HEK293 (cell line): ENCODE results near the gene INTS6.
A peak's percentile ranks its signal among the peaks of the same experiment; 100 is the strongest.

ENCODE experiments used
- CTCF ChIA-PET: fragments of 350-600 bp; formaldehyde crosslinking; extraction: SDS; loops from one replicate; lab custom pipeline; 2021; ENCODE audit warnings: antibody characterized with exemption; lab: Yijun Ruan, JAX
- POLR2A ChIA-PET: fragments of 300-600 bp; formaldehyde crosslinking; extraction: SDS; loops from one replicate; lab custom pipeline; 2020; ENCODE audit warnings: antibody characterized with exemption, inconsistent platforms; lab: Yijun Ruan, JAX
- H3K27ac ChIP-seq: fragments of 200-500 bp; sonication (Bioruptor generic); 2 replicates; pipeline ENCODE4 v1.5.1; 2014; ENCODE audit warnings: low read depth, low read length, control low read depth, inconsistent platforms; ENCODE audit errors: extremely low read depth
- H3K36me3 ChIP-seq, 2 experiments: fragments of 200-500 bp in 1 of 2; sonication (Bioruptor generic) in 1 of 2; 1 replicate in 1 of 2; 2 replicates in 1 of 2; pipeline ENCODE4 v1.5.1; 2014 to 2017; ENCODE audit warnings: inconsistent platforms in 2 of 2, low read length in 2 of 2; ENCODE audit not compliant: control insufficient read depth in 2 of 2, insufficient read depth in 1 of 2
- H3K4me1 ChIP-seq: fragments of 200-500 bp; sonication (Bioruptor generic); 2 replicates; pipeline ENCODE4 v1.5.1; 2014; ENCODE audit warnings: mild to moderate bottlenecking, low read length, inconsistent platforms; ENCODE audit not compliant: control insufficient read depth, insufficient read depth
- H3K4me3 ChIP-seq: 2 replicates; pipeline ENCODE4 v1.5.1; 2011; ENCODE audit warnings: low read depth, mild to moderate bottlenecking, control low read depth, low read length, moderate library complexity
- H3K9me3 ChIP-seq: fragments of 200-500 bp; sonication (Bioruptor generic); 2 replicates; pipeline ENCODE4 v1.5.1; 2014; ENCODE audit warnings: low read depth, low read length, inconsistent platforms; ENCODE audit not compliant: control insufficient read depth, insufficient read depth
- FEZF1 ChIP-seq: fragments of 450-650 bp; formaldehyde crosslinking; IDR thresholded peaks from 2 replicates; pipeline ENCODE4 v1.5.1; 2016; ENCODE audit warnings: missing biosample characterization, missing genetic modification characterization
- GLI4 ChIP-seq: fragments of 450-650 bp; formaldehyde crosslinking; IDR thresholded peaks from 2 replicates; pipeline ENCODE4 v1.5.1; 2016; ENCODE audit warnings: missing biosample characterization, missing genetic modification characterization
- GLIS1 ChIP-seq: fragments of 450-650 bp; formaldehyde crosslinking; IDR thresholded peaks from 2 replicates; pipeline ENCODE4 v1.5.1; 2016; ENCODE audit warnings: missing biosample characterization, missing genetic modification characterization
- HOXA7 ChIP-seq: sonication (generic); formaldehyde crosslinking; IDR thresholded peaks from 2 replicates; pipeline ENCODE4 v1.8.1; 2022; ENCODE audit warnings: missing genetic modification reagents, borderline replicate concordance
- KLF7 ChIP-seq: fragments of 450-650 bp; formaldehyde crosslinking; IDR thresholded peaks from 2 replicates; pipeline ENCODE4 v1.5.1; 2016; ENCODE audit warnings: missing biosample characterization, missing genetic modification characterization, borderline replicate concordance
- PRDM2 ChIP-seq: fragments of 450-650 bp; formaldehyde crosslinking; IDR thresholded peaks from 2 replicates; pipeline ENCODE4 v1.5.1; 2016; ENCODE audit warnings: missing biosample characterization, missing genetic modification characterization, borderline replicate concordance
- SCRT2 ChIP-seq: fragments of 450-650 bp; formaldehyde crosslinking; IDR thresholded peaks from 2 replicates; pipeline ENCODE4 v1.5.1; 2016; ENCODE audit warnings: missing biosample characterization, missing genetic modification characterization
- TCF7L2 ChIP-seq: IDR thresholded peaks from 2 replicates; pipeline ENCODE4 v1.6.1; 2011; ENCODE audit warnings: low read depth, mild to moderate bottlenecking, inconsistent platforms, low read length, moderate library complexity, borderline replicate concordance
- ZBTB21 ChIP-seq: fragments of 450-650 bp; formaldehyde crosslinking; IDR thresholded peaks from 2 replicates; pipeline ENCODE4 v1.5.1; 2017; ENCODE audit warnings: missing biosample characterization, missing genetic modification characterization
- ZBTB7A ChIP-seq: fragments of 450-650 bp; formaldehyde crosslinking; IDR thresholded peaks from 2 replicates; pipeline ENCODE4 v1.5.1; 2016; ENCODE audit warnings: low read depth, missing biosample characterization, missing genetic modification characterization
- ZBTB8A ChIP-seq: fragments of 450-650 bp; formaldehyde crosslinking; IDR thresholded peaks from 2 replicates; pipeline ENCODE4 v1.5.1; 2016; ENCODE audit warnings: missing biosample characterization, missing genetic modification characterization
- ZNF274 ChIP-seq, 2 experiments: fragments of 200-500 bp in 1 of 2; fragments of 450-650 bp in 1 of 2; sonication (Bioruptor generic) in 1 of 2; formaldehyde crosslinking in 1 of 2; IDR thresholded peaks; 2 replicates each; pipeline versions ENCODE4 v1.5.1 to v1.6.1; 2014 to 2016; ENCODE audit warnings: borderline replicate concordance in 1 of 2, inconsistent platforms in 1 of 2, low read length in 1 of 2, missing biosample characterization in 1 of 2, missing genetic modification characterization in 1 of 2
- ZNF510 ChIP-seq: fragments of 450-650 bp; formaldehyde crosslinking; IDR thresholded peaks from 2 replicates; pipeline ENCODE4 v1.5.1; 2018; ENCODE audit warnings: mild to moderate bottlenecking, missing genetic modification characterization, missing biosample characterization; ENCODE audit not compliant: insufficient replicate concordance
- ZNF529 ChIP-seq: fragments of 450-650 bp; formaldehyde crosslinking; IDR thresholded peaks from 2 replicates; pipeline ENCODE4 v1.5.1; 2017; ENCODE audit warnings: missing genetic modification characterization, missing biosample characterization; ENCODE audit not compliant: insufficient replicate concordance
- ZNF530 ChIP-seq: fragments of 450-650 bp; formaldehyde crosslinking; IDR thresholded peaks from 2 replicates; pipeline ENCODE4 v1.5.1; 2016; ENCODE audit warnings: low read depth, missing biosample characterization, missing genetic modification characterization
- ZNF555 ChIP-seq: fragments of 450-650 bp; formaldehyde crosslinking; conservative IDR thresholded peaks from 2 replicates; pipeline ENCODE4 v1.5.1; 2017; ENCODE audit warnings: missing biosample characterization, mild to moderate bottlenecking, missing genetic modification characterization, inconsistent platforms
- ZNF600 ChIP-seq: fragments of 450-650 bp; formaldehyde crosslinking; IDR thresholded peaks from 2 replicates; pipeline ENCODE4 v1.5.1; 2016; ENCODE audit warnings: missing biosample characterization, missing genetic modification characterization
- ZNF658 ChIP-seq: fragments of 450-650 bp; formaldehyde crosslinking; IDR thresholded peaks from 2 replicates; pipeline ENCODE4; 2016; ENCODE audit warnings: missing biosample characterization, missing genetic modification characterization
- ZSCAN5A ChIP-seq: fragments of 450-650 bp; formaldehyde crosslinking; IDR thresholded peaks from 2 replicates; pipeline ENCODE4 v1.5.1; 2016; ENCODE audit warnings: missing biosample characterization, missing genetic modification characterization
- ZXDB ChIP-seq: fragments of 450-650 bp; formaldehyde crosslinking; IDR thresholded peaks from 2 replicates; pipeline ENCODE4 v1.5.1; 2016; ENCODE audit warnings: missing biosample characterization, missing genetic modification characterization
- TF ChIP-seq, protein P1 (sequence below): fragments of 450-650 bp; formaldehyde crosslinking; IDR thresholded peaks from 2 replicates; pipeline ENCODE4 v1.5.1; 2017; ENCODE audit warnings: missing biosample characterization, missing genetic modification characterization

The INTS6 gene

DNA sequence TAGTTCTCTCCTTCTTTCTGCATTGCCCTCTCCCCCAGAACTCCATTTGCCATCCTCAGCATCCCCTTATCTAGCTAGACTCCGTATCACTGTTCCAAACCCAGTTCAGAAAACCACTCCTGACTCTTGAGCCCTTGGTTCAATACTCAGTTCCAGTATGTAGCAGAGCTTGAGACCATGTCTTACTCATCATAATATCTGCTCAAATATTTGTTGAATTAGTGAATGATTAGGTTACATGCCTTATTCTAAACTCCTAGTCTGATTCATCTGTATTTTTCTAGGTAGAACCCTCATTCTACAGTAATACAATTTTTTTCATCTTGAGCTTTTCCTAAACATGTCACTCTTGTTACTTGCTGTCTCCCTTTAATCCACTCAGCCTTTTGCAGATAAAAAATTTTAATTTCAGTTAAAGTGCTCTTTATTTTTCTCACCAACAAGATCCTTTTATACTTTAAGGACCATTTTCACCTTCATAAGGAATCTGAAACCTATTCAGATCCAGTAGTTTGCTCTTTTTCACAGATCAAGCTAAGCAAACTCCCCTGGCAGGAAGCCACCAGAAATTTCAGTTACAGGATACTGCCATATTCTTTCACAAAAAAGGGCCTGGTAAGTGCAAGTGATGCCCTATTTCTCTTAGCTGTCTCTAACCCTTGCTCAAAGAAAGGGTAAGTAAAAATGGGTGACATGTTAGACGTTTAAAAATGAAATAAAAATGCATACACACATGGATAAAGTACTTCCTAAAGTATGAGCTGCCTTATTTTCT is 23.1 kb upstream of the INTS6 start:
- no peak overlapping the region for H3K27ac ChIP-seq
- H3K4me1 ChIP-seq = no peaks in the 10 kb centered on the region
- H3K36me3 ChIP-seq = no peaks in the 10 kb centered on the region
- no peaks in the 10 kb centered on the region for H3K9me3 ChIP-seq
- H3K4me3 ChIP-seq = no peak overlapping the region
- CTCF ChIA-PET = interaction anchor here (0.7 to 0.9 kb wide), 2 partner anchors 351 to 1704 kb away, joined by 3 to 6 read pairs; no protein-coding TSS in a partner anchor
- POLR2A ChIA-PET = interaction anchor here (1.0 to 1.9 kb wide), 3 partner anchors 20 to 23 kb away, joined by 3 to 13 read pairs (median 7); partner anchors contain the start of gene INTS6
- peak; percentile 61 for TF ChIP-seq ZNF600 (tag by site-specific recombination)
- TF ChIP-seq SCRT2 (tag by site-specific recombination) = no peak
- no peak for TF ChIP-seq TCF7L2
- TF ChIP-seq ZNF658 (tag by site-specific recombination) = no peak
- TF ChIP-seq ZNF555 (tag by site-specific recombination) = no peak

DNA sequence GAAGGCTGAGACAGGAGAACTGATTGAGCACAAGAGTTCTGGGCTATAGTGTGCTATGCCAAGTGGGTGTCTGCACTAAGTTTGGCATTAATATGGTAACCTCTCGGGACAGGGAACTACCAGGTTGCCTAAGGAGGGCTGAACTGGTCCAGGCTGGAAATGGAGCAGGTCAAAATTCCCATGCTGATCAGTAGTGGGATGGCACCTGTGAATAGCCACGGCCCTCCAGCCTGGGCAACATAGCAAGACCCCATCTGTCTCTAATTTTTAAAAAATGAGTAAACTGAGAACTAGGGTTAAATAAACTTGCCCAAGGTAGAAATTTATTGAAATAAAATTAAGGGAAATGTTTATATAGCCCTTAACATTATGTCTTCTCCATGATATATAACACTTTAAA is 17.0 kb upstream of the INTS6 start:
- CTCF ChIA-PET = no interaction called here
- Histone ChIP-seq H3K4me1 (no peaks in the 10 kb centered on the region), H3K4me3 (no peak overlapping the region)
- no peak for TF ChIP-seq HOXA7
- TF ChIP-seq ZNF510 (tag by site-specific recombination) = no peak
- TF ChIP-seq ZNF530 (tag by site-specific recombination) = no peak
- TF ChIP-seq ZBTB7A (tag by site-specific recombination) = no peak
- no peak for TF ChIP-seq ZBTB21 (tag by site-specific recombination)
- TF ChIP-seq GLI4 (tag by site-specific recombination) = no peak
- TF ChIP-seq FEZF1 (tag by site-specific recombination) = no peak
- TF ChIP-seq ZXDB (tag by site-specific recombination) = no peak
- no peak for TF ChIP-seq ZNF274 (IDR thresholded peaks at IDR 0.05; ENCODE audit: low read length)
- no peak for TF ChIP-seq ZNF274 (tag by site-specific recombination; IDR thresholded peaks at IDR 0.05; ENCODE audit: borderline replicate concordance)
- TF ChIP-seq ZSCAN5A (tag by site-specific recombination) = no peak
- no peak for TF ChIP-seq KLF7
- no peak for TF ChIP-seq ZNF529 (tag by site-specific recombination)
- TF ChIP-seq GLIS1 = no peak
- no peak for TF ChIP-seq PRDM2 (tag by site-specific recombination)
- TF ChIP-seq, protein P1, sequence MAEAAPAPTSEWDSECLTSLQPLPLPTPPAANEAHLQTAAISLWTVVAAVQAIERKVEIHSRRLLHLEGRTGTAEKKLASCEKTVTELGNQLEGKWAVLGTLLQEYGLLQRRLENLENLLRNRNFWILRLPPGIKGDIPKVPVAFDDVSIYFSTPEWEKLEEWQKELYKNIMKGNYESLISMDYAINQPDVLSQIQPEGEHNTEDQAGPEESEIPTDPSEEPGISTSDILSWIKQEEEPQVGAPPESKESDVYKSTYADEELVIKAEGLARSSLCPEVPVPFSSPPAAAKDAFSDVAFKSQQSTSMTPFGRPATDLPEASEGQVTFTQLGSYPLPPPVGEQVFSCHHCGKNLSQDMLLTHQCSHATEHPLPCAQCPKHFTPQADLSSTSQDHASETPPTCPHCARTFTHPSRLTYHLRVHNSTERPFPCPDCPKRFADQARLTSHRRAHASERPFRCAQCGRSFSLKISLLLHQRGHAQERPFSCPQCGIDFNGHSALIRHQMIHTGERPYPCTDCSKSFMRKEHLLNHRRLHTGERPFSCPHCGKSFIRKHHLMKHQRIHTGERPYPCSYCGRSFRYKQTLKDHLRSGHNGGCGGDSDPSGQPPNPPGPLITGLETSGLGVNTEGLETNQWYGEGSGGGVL (tag by site-specific recombination) = no peak
- no peak for TF ChIP-seq ZBTB8A
- TF ChIP-seq, all 188 proteins: peak for 0
- H3K36me3 ChIP-seq = no peaks in the 10 kb centered on the region
- no peak overlapping the region for H3K27ac ChIP-seq
- H3K9me3 ChIP-seq = no peaks in the 10 kb centered on the region
- POLR2A ChIA-PET = no interaction called here
